HAP-1 (cell line): ENCODE measurements around the gene NXN.
"Not testable (repeated sequence)": the region's sequence is repeated elsewhere in the genome, so short reads cannot be mapped to it uniquely, and the experiment has no call there.

Experiments used
- DNase-seq, 2 experiments: peaks; one replicate each; pipeline ENCODE4 v3.0.0-alpha.2; 2016 to 2020; ENCODE audit warnings: low spot score in 2 of 2
- H3K27me3 ChIP-seq: fragments of 250-450 bp; sonication (Bioruptor Pico); 2 replicates; pipeline ENCODE4 v1.5.1; 2020; ENCODE audit warnings: low read depth, mild to moderate bottlenecking, moderate library complexity
- H3K36me3 ChIP-seq: fragments of 250-450 bp; sonication (Bioruptor Pico); replicated peaks from 2 replicates; pipeline ENCODE4 v1.5.1; 2020; ENCODE audit warnings: mild to moderate bottlenecking
- H3K4me1 ChIP-seq: fragments of 250-450 bp; sonication (Bioruptor Pico); 2 replicates; pipeline ENCODE4 v1.5.1; 2020; ENCODE audit warnings: mild to moderate bottlenecking
- H3K4me3 ChIP-seq: fragments of 250-450 bp; sonication (Bioruptor Pico); 2 replicates; pipeline ENCODE4 v1.5.1; 2020; ENCODE audit warnings: mild to moderate bottlenecking, moderate library complexity
- H3K9me3 ChIP-seq: fragments of 250-450 bp; sonication (Bioruptor Pico); 2 replicates; pipeline ENCODE4 v1.5.1; 2020; ENCODE audit warnings: mild to moderate bottlenecking, moderate library complexity
- in situ Hi-C: fragments of 300-500 bp; cut with MboI; formaldehyde crosslinking; loops from 3 replicates; pipeline ENCODE4 v1.14.3; 2020; ENCODE audit warnings: low sequenced_read_pairs, inconsistent platforms, mixed read lengths

The NXN gene

DNA sequence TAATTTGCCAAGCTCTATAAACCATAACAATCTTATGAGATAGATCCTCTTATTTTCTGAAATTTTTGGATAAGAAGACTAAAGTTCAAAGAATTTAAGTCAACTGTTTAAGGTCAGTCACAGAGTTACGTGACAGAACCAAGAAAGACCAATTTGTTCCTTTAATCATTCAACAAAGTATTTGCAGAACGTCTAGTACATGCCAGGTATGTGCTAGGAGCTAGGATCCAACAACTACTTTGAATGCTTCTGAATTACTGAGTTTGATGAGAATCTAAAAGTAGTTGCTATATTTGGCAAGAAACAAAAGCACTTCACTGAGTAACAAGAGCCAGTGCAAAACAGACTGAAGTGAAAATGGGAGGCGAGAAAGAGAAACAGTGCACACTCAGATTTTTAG lies 212.5 kb downstream of the NXN start:
- DNase-seq = no peak
- in situ Hi-C loops = no loop called here
- H3K4me3 ChIP-seq = no peak overlapping the region
- H3K4me1 ChIP-seq = peaks cover under 1% of the 10 kb centered on the region
- peaks cover 59% of the 10 kb centered on the region for H3K36me3 ChIP-seq
- H3K9me3 ChIP-seq = no peaks in the 10 kb centered on the region
- no peaks in the 10 kb centered on the region for H3K27me3 ChIP-seq

DNA sequence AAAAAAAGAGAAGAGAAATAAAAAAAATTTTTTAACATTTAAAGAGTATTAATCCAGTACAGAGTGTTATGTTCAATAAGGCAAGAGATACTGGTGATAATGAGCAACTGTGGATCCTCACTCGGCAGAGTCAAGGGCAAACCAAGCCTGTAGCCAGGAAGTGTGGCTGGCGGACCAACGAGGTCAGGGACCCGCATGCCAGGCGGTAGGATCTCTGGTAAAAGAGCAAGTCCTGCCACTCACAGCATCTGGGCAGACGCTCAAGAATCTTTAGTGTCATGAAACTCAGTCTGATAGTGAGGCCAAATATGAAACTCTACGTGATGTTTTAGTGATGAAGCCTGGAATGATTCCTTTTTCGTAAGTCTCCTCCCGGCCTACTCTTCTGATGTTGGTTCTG lies 219.2 kb downstream of the NXN start:
- DNase-seq = no peak
- Histone ChIP-seq H3K36me3 (peaks cover 72% of the 10 kb centered on the region), H3K4me3 (no peak overlapping the region), H3K27me3 (no peaks in the 10 kb centered on the region), H3K4me1 (no peaks in the 10 kb centered on the region), H3K9me3 (no peaks in the 10 kb centered on the region)
- in situ Hi-C loops = no loop called here

DNA sequence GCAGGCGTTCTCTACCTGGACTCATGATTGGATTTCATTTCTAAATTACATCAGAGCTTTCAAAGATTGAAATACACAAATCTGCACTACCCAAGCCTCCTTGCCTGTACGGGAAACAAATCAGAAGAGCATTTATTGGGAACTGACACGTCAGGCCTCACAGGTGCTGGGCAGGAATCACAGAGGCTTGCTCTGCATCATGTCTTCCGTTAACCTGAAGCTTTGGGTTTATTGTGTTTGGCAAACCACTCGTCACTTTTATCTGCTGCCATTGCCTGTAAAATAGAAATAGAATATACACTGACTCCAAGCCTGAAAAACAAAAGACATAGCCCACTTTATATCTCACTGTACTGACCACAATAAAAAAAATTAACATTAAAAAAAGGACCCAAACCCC lies 219.6 kb downstream of the NXN start:
- H3K4me1 ChIP-seq = no peaks in the 10 kb centered on the region
- no peak overlapping the region for H3K4me3 ChIP-seq
- H3K9me3 ChIP-seq = no peaks in the 10 kb centered on the region
- in situ Hi-C loops = no loop called here
- H3K36me3 ChIP-seq = peaks cover 68% of the 10 kb centered on the region
- H3K27me3 ChIP-seq = no peaks in the 10 kb centered on the region
- no peak for DNase-seq

- in situ Hi-C loops, H3K27me3 ChIP-seq, H3K4me1 ChIP-seq, H3K4me3 ChIP-seq, DNase-seq, H3K9me3 ChIP-seq: not testable (repeated sequence)
- peaks cover 43% of the 10 kb centered on the region for H3K36me3 ChIP-seq
These were observed 223.5 kb downstream of the NXN start for GRCh38 chr17:756010-756567.

DNA sequence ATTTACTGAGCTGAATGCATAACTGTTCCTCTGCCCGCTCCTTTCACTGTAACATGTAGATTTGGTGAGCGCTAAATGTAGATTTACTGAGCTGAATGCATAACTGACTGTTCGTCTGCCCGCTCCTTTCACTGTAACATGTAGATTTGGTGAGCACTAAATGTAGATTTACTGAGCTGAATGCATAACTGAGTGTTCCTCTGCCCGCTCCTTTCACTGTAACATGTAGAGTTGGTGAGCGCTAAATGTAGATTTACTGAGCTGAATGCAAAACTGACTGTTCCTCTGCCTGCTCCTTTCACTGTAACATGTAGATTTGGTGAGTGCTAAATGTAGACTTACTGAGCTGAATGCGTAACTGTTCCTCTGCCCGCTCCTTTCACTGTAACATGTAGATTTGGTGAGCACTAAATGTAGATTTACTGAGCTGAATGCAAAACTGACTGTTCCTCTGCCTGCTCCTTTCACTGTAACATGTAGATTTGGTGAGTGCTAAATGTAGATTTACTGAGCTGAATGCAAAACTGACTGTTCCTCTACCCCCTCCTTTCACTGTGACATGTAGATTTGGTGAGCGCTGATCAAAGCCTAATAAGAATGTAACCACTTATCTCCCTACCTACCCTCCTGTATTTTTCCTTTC lies 224.1 kb downstream of the NXN start:
- H3K27me3 ChIP-seq, H3K4me3 ChIP-seq, in situ Hi-C loops, DNase-seq, H3K4me1 ChIP-seq, H3K9me3 ChIP-seq: not testable (repeated sequence)
- peaks cover 37% of the 10 kb centered on the region for H3K36me3 ChIP-seq

- in situ Hi-C loops = no loop called here
- Histone ChIP-seq H3K4me1 (peaks cover 12% of the 10 kb centered on the region), H3K36me3 (peaks cover 22% of the 10 kb centered on the region), H3K9me3 (no peaks in the 10 kb centered on the region), H3K4me3 (no peak overlapping the region), H3K27me3 (no peaks in the 10 kb centered on the region)
- DNase-seq = no peak
These were observed 226.2 kb downstream of the NXN start for GRCh38 chr17:753418-753817.

DNA sequence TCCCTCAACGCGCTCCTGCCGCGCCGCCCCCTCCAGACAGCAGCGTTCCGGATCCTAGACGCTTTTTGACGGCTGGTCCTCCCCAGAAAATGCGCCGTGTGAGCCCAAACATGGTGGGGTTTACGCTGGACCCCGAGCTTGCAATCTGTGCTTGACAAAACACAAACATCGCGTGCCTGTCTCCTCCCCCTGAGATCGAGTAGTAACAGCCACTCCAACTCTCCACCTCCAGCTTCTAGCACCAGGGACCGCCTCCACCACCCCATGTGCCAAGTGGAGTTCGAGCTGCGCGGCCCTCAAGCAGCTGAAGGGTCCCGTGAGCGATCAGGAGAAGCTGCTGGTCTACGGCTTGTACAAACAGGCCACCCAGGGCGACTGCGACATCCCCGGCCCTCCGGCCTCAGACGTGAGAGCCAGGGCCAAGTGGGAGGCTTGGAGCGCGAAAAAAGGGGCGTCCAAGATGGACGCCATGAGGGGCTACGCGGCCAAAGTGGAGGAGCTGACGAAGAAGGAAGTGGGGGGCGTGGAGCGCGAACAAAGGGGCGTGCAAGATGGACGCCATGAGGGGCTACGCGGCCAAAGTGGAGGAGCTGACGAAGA lies 226.9 kb downstream of the NXN start:
- no peaks in the 10 kb centered on the region for H3K27me3 ChIP-seq
- peaks cover 12% of the 10 kb centered on the region for H3K4me1 ChIP-seq
- peaks cover 23% of the 10 kb centered on the region for H3K36me3 ChIP-seq
- in situ Hi-C loops = no loop called here
- DNase-seq = peak in 1 of 2 experiments; percentile 51
- no peaks in the 10 kb centered on the region for H3K9me3 ChIP-seq
- H3K4me3 ChIP-seq = peak overlapping the region; percentile 77

DNA sequence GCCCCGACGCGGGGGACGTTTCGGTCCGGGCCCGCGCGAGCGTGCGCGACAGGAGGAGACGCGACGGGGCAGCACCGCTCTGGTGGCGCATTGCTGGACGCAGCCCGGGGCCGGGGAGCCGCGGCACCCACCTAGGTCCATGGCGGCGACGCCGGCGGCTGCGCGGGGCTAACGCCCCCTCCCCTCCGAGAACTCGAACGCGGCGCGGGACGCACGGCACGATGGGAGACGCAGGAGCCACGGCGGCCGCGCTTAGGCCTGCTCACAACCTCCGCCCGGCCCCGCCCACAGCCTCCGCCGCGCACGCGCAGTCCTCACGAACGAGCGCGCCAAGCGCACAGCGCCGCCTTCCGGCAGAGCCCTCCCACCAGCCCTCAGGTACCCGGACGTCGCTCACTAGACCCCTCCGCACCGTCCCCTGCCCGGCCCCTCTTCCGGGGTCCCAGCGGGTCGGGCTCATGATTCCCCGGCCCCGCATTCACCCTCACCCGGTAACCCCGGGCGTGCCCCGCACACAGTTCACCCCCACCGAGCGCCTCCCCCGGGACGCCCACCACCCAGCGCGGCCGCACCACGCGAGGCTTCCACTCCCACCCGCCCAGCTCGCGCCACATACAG lies 227.5 kb downstream of the NXN start, which contains the start of gene GEMIN4:
Gene GEMIN4, minus strand, starts transcription at position 263 of the 618 bp plus-strand sequence. Its CDS starts 122 bp downstream, at position 141.
- no peaks in the 10 kb centered on the region for H3K27me3 ChIP-seq
- peak; percentile 84 to 97 for DNase-seq
- in situ Hi-C loops = no loop called here
- peaks cover 24% of the 10 kb centered on the region for H3K36me3 ChIP-seq
- no peaks in the 10 kb centered on the region for H3K9me3 ChIP-seq
- H3K4me1 ChIP-seq = peaks cover 12% of the 10 kb centered on the region
- H3K4me3 ChIP-seq = peak within 1 kb of the TSS; percentile 77

DNA sequence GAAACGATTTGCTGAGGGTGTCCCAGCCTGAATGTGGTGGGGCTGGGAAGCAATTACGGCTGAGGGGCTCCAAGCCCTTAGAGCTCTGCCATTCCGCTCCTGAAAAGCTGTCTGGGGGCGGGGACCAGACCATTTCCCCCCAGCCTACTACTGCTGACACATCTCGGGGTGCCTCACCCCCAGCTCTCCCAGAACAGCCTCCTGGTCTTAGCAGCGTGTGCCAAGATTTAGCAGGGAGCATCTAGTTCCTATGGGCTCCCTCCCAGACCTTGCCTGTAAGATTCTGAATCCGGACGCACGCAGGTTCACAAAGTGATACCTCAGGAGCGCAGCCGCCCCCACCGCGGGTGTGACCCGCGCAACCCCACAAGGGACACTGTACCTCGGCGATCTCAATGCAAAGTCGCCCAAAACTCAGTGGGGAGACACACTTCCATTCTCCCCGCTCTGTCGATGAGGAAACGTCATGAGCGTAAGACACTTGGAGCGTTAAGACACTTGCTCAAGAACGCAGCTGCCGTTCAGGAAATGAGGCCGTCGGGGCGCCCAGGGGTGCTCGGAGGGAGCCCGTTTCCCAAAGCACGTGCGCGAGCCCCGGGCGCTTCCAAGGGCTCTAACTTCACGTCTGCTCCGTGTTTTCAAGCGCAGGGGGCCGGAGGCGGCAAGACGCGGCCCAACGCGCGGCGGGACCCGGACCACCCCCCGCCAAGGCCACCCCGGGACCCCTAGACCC lies 228.1 kb downstream of the NXN start:
- Histone ChIP-seq H3K4me3 (peak overlapping the region; percentile 77), H3K4me1 (peaks cover 12% of the 10 kb centered on the region), H3K27me3 (no peaks in the 10 kb centered on the region), H3K36me3 (peaks cover 24% of the 10 kb centered on the region), H3K9me3 (no peaks in the 10 kb centered on the region)
- in situ Hi-C loops = no loop called here
- peak in 1 of 2 experiments; percentile 51 for DNase-seq

DNA sequence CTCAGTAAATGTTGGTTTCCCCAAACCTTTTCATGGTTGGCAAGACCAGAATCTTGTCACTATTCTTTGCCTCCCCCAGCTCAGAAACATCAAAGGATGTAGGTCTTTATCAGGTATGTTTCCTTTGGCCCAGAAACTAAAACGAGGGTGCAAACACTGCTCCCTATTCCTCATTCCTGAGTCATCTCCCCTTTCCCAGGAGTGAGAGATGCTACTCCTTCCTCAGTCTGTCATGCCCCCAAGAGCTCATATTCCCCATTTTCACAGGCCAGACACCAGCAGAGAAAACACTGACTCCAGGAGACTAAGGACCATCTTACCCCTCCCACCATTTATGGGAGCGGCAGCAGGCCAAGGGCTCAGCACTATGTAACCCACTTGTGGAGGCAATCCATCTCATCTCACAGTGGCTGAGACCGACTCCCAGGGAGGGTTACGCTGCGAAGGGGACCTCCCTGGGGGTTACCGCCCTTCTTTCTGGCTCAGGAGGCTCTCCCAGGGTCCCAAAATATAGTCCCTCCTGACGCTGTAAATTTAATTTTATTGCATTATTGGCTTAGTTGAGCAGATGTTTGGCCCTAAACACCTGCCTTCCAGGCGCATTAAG lies 229.0 kb downstream of the NXN start:
- peaks cover 12% of the 10 kb centered on the region for H3K4me1 ChIP-seq
- in situ Hi-C loops = no loop called here
- H3K9me3 ChIP-seq = no peaks in the 10 kb centered on the region
- DNase-seq = peak in 1 of 2 experiments; percentile 45
- H3K4me3 ChIP-seq = peak overlapping the region; percentile 77
- peaks cover 32% of the 10 kb centered on the region for H3K36me3 ChIP-seq
- H3K27me3 ChIP-seq = no peaks in the 10 kb centered on the region

DNA sequence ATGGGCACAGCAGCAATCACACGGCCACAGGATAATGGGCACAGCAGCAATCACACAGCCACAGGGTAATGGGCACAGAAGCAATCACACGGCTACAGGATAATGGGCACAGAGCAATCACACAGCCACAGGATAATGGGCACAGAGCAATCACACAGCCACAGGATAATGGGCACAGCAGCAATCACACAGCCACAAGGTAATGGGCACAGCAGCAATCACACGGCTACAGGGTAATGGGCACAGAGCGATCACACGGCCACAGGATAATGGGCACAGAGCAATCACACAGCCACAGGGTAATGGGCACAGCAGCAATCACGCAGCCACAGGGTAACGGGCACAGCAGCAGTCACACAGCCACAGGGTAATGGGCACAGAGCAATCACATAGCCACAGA lies 230.2 kb downstream of the NXN start:
- Histone ChIP-seq H3K4me1 (peaks cover 12% of the 10 kb centered on the region), H3K36me3 (peaks cover 44% of the 10 kb centered on the region)
- DNase-seq, H3K27me3 ChIP-seq, H3K9me3 ChIP-seq, in situ Hi-C loops, H3K4me3 ChIP-seq: not testable (repeated sequence)
